Smooth muscle cell (in vitro differentiated cells): Measurements from ENCODE around the gene NUSAP1. TPM values are rescaled to one million over a fixed set of nuclear protein-coding genes. Genes with fewer than 3 reads are reported as not detected.

Experiments
- DNase-seq: peaks from one replicate; lab custom pipeline; 2025; ENCODE audit not compliant: unreplicated experiment; lab: John Stamatoyannopoulos, UW
- H2AFZ ChIP-seq: fragments of 200-600 bp; sonication (generic); 2 replicates; pipeline ENCODE4 v1.6.0; 2016; ENCODE audit warnings: antibody characterized with exemption, low read depth, mild to moderate bottlenecking
- H3F3A ChIP-seq: fragments of 200-600 bp; sonication (generic); 2 replicates; pipeline ENCODE4 v1.6.0; 2017; ENCODE audit warnings: antibody characterized with exemption, low read depth
- H3K27ac ChIP-seq: fragments of 200-600 bp; sonication (generic); 2 replicates; pipeline ENCODE4 v1.5.1; 2016; ENCODE audit warnings: low read depth, mild to moderate bottlenecking
- H3K27me3 ChIP-seq: fragments of 200-600 bp; sonication (generic); 2 replicates; pipeline ENCODE4 v1.6.1; 2016; ENCODE audit warnings: low read depth, mild to moderate bottlenecking
- H3K36me3 ChIP-seq: fragments of 200-600 bp; sonication (generic); 2 replicates; pipeline ENCODE4 v1.5.1; 2016; ENCODE audit warnings: low read depth
- H3K4me1 ChIP-seq: fragments of 200-600 bp; sonication (generic); 2 replicates; pipeline ENCODE4 v1.5.1; 2016; ENCODE audit warnings: low read depth
- H3K4me2 ChIP-seq: fragments of 200-600 bp; sonication (generic); 2 replicates; pipeline ENCODE4 v1.6.0; 2016; ENCODE audit warnings: mild to moderate bottlenecking
- H3K4me3 ChIP-seq: fragments of 200-600 bp; sonication (generic); 2 replicates; pipeline ENCODE4 v1.5.1; 2016; ENCODE audit warnings: mild to moderate bottlenecking
- H3K79me2 ChIP-seq: fragments of 200-600 bp; sonication (generic); 2 replicates; pipeline ENCODE4 v1.6.0; 2016; ENCODE audit warnings: low read depth, mild to moderate bottlenecking
- H3K9ac ChIP-seq: fragments of 200-600 bp; sonication (generic); 2 replicates; pipeline ENCODE4 v1.6.0; 2016; ENCODE audit warnings: low read depth
- H3K9me3 ChIP-seq: fragments of 200-600 bp; sonication (generic); replicated peaks from 2 replicates; pipeline ENCODE4 v1.5.1; 2016; ENCODE audit warnings: low read depth
- H4K20me1 ChIP-seq: fragments of 200-600 bp; sonication (generic); 2 replicates; pipeline ENCODE4 v1.6.0; 2016; ENCODE audit warnings: low read depth
- CTCF ChIP-seq: fragments of 200-600 bp; sonication (generic); IDR thresholded peaks from 2 replicates; pipeline ENCODE4 v1.5.1; 2017; ENCODE audit warnings: borderline replicate concordance, mild to moderate bottlenecking, antibody characterized with exemption; ENCODE audit not compliant: insufficient read depth, poor library complexity, severe bottlenecking
- WGBS: methylation state at CpG from one replicate; pipeline ENCODE4 v1.1.7; 2016; ENCODE audit warnings: low lambda C conversion rate; 5-methylcytosine and 5-hydroxymethylcytosine counted together
- polyA plus RNA-seq: library from polyadenylated mRNA; unstranded; fragments of >200 nt; fragmentation: Nextera tagmentation; extraction: Ambion mirVana; gene quantifications from 2 replicates; pipeline ENCODE4 v1.2.1, GENCODE V29; 2016
- total RNA-seq: library from RNA; depleted of rRNA; stranded (reverse); fragments of >200 nt; gene quantifications from 2 replicates; pipeline ENCODE4 v1.2.3, GENCODE V29; 2014

The NUSAP1 gene
- total and polyA plus RNA-seq, 2 experiments from 2014 or later, result 26.6 to 39.1 TPM

DNA sequence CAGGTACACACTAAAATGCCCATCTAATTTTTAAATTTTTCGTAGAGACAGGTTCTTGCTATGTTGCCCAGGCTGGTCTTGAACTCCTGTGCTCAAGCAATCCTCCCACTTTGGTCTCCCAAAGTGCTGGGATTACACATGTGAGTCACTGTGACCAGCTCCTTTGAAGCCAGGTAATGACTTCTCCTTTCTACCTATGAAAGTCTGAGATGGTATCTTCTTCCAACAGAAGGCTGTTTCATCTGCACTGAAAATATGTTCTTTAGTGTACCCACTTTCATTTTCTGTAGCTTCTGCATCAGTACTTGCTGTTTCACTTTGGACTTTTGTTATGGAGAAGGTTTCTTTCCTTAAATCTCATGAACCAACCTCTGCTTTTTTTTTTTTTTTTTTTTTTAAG is 9.1 kb upstream of the NUSAP1 start:
- no peaks in the 10 kb centered on the region for H3K4me1 ChIP-seq
- no peak for DNase-seq
- H3K79me2 ChIP-seq, result no peaks in the 10 kb centered on the region
- no peak for TF ChIP-seq CTCF
- H3F3A ChIP-seq, result no peaks in the 10 kb centered on the region
- no peaks in the 10 kb centered on the region for H4K20me1 ChIP-seq
- H3K9ac ChIP-seq, result no peak overlapping the region
- no peaks in the 10 kb centered on the region for H3K27me3 ChIP-seq
- no peak overlapping the region for H2AFZ ChIP-seq
- WGBS, result 95% methylated on average over 1 of the region's 1 CpG
- no peak overlapping the region for H3K4me2 ChIP-seq
- H3K36me3 ChIP-seq, result no peaks in the 10 kb centered on the region
- H3K27ac ChIP-seq, result no peak overlapping the region
- no peaks in the 10 kb centered on the region for H3K9me3 ChIP-seq
- H3K4me3 ChIP-seq, result no peak overlapping the region

DNA sequence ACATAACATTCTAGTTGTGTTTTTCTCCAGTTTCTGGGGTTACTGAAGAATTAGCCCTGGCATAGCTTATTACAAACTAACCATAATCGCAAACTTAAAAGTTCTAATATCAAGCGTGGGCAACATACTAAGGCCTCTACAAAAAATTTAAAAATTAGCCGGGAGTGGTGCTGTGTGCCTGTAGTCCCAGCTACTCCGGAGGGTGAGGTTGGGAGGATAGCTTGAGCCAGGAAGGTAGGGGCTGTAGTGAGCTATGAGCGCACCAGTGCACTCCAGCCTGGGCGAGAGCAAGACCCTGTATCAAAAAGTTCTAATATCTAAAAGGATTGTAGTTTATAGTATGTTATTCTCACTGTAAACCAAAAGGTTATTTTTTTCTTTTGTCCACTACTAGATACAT is 1.4 kb upstream of the NUSAP1 start:
- H3K4me1 ChIP-seq, result peaks cover 14% of the 10 kb centered on the region
- peak overlapping the region; percentile 96 for H2AFZ ChIP-seq
- H3K27ac ChIP-seq, result no peak overlapping the region
- no peak overlapping the region for H3K9ac ChIP-seq
- no peaks in the 10 kb centered on the region for H3K36me3 ChIP-seq
- WGBS, result 70% methylated on average over 6 of the region's 6 CpGs
- H3K79me2 ChIP-seq, result peaks cover 24% of the 10 kb centered on the region
- no peaks in the 10 kb centered on the region for H4K20me1 ChIP-seq
- H3K4me2 ChIP-seq, result peak overlapping the region; percentile 87
- peak overlapping the region; percentile 96 for H3K4me3 ChIP-seq
- DNase-seq, result no peak
- H3K27me3 ChIP-seq, result no peaks in the 10 kb centered on the region
- TF ChIP-seq CTCF, result no peak
- H3K9me3 ChIP-seq, result no peaks in the 10 kb centered on the region
- H3F3A ChIP-seq, result no peaks in the 10 kb centered on the region

- Histone ChIP-seq H3K79me2 (peaks cover 29% of the 10 kb centered on the region), H3K27ac (no peak overlapping the region), H3K4me1 (peaks cover 14% of the 10 kb centered on the region), H3K36me3 (no peaks in the 10 kb centered on the region), H4K20me1 (no peaks in the 10 kb centered on the region), H3K27me3 (no peaks in the 10 kb centered on the region), H3K4me3 (peak overlapping the region; percentile 96), H3F3A (no peaks in the 10 kb centered on the region), H3K9me3 (no peaks in the 10 kb centered on the region), H2AFZ (peak overlapping the region; percentile 96), H3K4me2 (peak overlapping the region; percentile 87), H3K9ac (peak overlapping the region; percentile 46)
- TF ChIP-seq CTCF, result no peak
- 4% methylated on average over 14 of the region's 14 CpGs for WGBS
- no peak for DNase-seq
These were observed 868 bp upstream of the NUSAP1 start for GRCh38 chr15:41331833-41332193.

- WGBS, result under 1% methylated on average over 26 of the region's 26 CpGs
- no peaks in the 10 kb centered on the region for H4K20me1 ChIP-seq
- peak overlapping the region; percentile 85 for H3K4me2 ChIP-seq
- H3K9ac ChIP-seq, result peak overlapping the region; percentile 48
- TF ChIP-seq CTCF, result no peak
- peaks cover 40% of the 10 kb centered on the region for H3K79me2 ChIP-seq
- H3K27ac ChIP-seq, result peak overlapping the region; percentile 28
- no peaks in the 10 kb centered on the region for H3K36me3 ChIP-seq
- H3K9me3 ChIP-seq, result no peaks in the 10 kb centered on the region
- no peaks in the 10 kb centered on the region for H3K27me3 ChIP-seq
- peaks cover 14% of the 10 kb centered on the region for H3K4me1 ChIP-seq
- H2AFZ ChIP-seq, result peak overlapping the region; percentile 93
- peak overlapping the region; percentile 96 for H3K4me3 ChIP-seq
- DNase-seq, result no peak
- no peaks in the 10 kb centered on the region for H3F3A ChIP-seq
These were observed 413 bp downstream of the NUSAP1 start for GRCh38 chr15:41333026-41333562.
